Sciatic nerve (tissue), 2 donors: ENCODE results near the gene NMB. TPM values are rescaled to one million over a fixed set of nuclear protein-coding genes. Genes with fewer than 3 reads are reported as not detected.

Experiments used
- ATAC-seq: fragments of 200-7000 bp; cut with Tn5 transposase; one replicate; pipeline ENCODE4 v1.9.1; 2020; ENCODE audit warnings: mild to moderate bottlenecking, moderate library complexity
- DNase-seq: peaks from one replicate; pipeline ENCODE4 v3.0.0-alpha.2; 2020; ENCODE audit warnings: low spot score
- intact Hi-C: fragments of 100-400 bp; cut with DNase I; formaldehyde crosslinking; loops from one replicate; pipeline ENCODE4 v1.14.2; 2022
- total RNA-seq: library from RNA; stranded (reverse); fragmentation: NEBNext Ultra II Directional; extraction: Animal tissue kit (Norgen Biotek cat#: 25700); gene quantifications from one replicate; pipeline ENCODE4 v1.2.1, GENCODE V29; 2021
- donor health status: DM: no; HTN: no; CAD: no.
- donor health status: DM: no; HTN: no; CAD: no.

Gene NMB
- total RNA-seq, 1 donor from 2014 or later = 15.4 TPM

DNA sequence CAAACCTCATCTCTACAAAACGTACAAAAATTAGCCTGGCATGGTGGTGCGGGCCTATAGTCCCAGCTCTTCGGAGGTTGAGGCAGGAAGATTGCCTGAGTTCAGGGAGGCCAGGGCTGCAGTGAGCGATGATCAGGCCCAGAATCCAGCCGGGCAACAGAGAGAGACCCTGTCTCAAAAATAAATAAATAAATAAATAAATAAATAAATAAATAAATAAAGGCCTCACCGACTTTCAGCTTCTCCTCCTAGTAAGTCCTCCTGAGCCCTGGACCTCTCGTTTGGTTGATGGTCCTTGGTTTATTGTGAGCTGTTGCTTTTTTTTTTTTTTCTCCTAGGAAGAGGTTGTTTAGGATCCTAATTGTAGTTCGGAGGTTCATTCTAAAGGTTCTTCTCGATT lies 29.0 kb downstream of the NMB start:
- DNase-seq (no peak), ATAC-seq (no peak)
- intact Hi-C loops = no loop called here

DNA sequence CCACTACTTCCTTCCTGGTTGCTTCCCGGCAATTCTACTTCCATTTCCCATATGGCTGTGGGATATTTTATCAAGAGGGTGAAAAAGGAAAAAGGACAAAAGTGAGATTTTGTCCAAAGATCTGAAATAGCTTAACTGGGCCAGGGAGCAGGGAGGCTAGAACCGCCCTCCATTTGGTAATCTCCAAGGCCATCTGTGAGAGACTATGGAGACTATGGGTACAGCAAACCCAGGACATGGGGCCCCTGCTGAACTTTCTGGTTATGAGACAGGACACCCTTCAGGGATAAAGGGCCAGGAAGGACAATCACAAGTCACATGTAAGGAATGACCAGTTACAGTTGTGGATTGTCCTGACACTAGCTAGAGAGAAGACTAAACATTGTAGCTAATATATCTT lies 32.9 kb downstream of the NMB start:
- ATAC-seq (no peak), DNase-seq (no peak)
- intact Hi-C loops = no loop called here

DNA sequence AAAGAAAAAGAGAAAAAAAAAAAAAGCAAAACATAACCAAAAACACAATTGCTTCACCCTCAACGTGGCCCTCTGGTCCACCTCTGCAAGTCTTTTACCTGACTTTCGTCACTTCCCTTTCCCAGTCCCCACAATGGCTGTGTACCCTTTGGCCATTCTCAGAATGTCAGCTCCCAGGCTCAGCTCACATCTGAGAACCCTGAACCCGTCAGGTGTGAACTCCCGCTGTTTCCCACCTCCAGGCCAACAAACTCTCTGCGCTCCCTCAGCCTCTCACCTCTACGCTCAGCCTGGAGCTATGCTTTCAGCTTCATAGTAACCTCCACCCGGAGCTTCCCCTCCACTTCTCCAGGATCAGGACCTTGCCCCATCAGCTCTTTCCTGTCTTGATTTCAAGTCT lies 33.6 kb downstream of the NMB start:
- ATAC-seq = no peak
- DNase-seq = no peak
- intact Hi-C loops = no loop called here

DNA sequence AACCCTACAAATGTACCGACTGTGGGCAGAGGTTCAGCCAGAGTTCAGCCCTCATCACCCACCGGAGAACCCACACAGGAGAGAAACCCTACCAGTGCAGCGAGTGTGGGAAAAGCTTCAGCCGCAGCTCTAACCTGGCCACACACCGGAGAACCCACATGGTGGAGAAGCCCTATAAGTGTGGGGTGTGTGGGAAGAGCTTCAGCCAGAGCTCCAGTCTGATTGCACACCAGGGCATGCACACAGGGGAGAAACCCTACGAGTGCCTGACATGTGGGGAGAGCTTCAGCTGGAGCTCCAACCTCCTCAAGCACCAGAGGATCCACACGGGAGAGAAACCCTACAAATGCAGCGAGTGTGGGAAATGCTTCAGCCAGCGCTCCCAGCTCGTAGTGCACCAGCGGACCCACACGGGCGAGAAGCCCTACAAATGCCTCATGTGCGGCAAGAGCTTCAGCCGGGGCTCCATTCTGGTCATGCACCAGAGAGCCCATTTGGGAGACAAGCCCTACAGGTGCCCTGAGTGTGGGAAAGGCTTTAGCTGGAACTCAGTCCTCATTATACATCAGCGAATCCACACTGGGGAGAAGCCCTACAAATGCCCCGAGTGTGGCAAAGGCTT lies 36.5 kb downstream of the NMB start:
- intact Hi-C loops = no loop called here
- DNase-seq = no peak
- ATAC-seq = no peak

DNA sequence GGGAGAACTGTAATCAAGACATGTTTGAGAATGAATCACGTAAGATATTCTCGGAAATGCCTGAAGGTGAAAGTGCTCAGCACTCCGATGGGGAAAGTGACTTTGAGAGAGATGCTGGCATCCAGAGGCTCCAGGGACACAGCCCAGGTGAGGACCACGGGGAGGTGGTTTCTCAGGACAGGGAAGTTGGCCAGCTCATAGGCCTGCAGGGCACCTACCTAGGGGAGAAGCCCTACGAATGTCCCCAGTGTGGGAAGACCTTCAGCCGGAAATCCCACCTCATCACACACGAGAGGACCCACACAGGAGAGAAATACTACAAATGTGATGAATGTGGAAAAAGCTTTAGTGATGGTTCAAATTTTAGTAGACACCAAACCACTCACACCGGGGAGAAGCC lies 37.4 kb downstream of the NMB start:
- intact Hi-C loops = no loop called here
- DNase-seq (no peak), ATAC-seq (no peak)

DNA sequence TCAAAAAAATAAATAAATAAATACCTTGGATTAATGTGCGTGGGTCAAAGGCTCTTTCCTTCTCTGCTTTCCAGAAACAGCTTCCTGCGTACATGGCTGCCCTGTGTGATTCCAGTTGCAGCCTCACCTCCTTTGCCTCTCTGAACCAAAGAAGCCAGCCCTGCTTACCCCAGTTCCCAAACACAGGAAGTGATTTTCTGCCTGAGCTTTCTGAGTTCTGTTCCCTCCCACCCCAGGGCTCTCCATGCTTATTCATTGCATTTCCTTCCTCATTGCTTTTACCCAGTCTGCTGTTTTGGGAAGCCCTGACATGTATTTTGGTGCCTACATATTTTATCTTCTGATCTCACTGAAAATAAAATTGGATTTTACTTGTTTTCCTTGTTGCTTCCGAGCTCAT lies 41.8 kb downstream of the NMB start:
- ATAC-seq (peak; percentile 55), DNase-seq (no peak)
- intact Hi-C loops = no loop called here

DNA sequence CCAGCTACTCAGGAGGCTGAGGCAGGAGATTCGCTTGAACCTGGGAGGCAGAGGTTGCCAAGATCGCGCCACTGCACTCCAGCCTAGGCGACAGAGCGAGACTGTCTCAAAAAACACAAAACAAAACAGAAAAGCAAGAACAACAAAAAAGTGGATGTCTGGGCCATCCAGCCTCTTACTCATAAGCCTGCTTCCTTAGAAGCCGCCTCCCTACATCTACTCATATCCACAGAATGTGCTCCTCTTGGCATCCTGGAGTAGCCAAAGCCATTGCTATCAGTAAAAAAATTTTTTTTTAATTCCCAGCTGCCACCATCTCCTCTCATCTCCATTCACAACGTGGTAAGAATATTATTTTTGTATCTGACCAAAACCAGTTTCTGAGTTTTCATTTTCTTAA lies 46.4 kb downstream of the NMB start:
- intact Hi-C loops = no loop called here
- DNase-seq = no peak
- no peak for ATAC-seq

DNA sequence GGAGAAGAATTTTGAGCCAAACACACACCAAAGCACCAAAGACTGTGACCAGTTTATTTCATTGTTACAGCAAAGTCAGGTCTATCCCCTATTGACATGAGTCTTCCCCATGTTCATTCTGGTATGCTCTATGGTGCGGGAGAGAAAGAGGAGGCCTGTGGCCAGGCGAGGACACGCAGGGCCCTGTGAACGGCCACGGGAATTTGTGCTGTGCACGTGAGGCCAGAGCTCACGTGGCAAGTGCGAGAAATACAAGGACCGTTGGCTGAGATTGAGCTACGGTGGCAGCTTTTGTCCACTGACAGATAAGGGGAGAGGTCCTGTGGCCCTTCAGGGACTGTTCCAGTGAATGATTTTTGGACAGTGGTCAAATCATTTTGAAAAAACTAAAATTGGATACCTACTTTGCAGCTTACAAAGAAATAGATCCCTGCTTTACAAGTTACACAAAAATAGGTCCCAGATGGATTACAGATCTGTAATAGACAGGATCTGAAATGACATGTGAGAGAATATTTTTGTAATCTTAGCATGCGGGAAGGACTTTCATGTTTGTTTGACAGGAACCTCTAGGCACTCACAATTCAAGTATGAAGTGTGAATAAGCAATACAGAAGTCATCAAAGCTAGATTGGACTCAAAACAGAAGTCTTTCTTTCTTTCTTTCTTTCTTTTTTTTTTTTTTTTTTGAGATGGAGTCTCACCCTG lies 48.0 kb downstream of the NMB start:
- ATAC-seq (no peak), DNase-seq (no peak)
- intact Hi-C loops = no loop called here

DNA sequence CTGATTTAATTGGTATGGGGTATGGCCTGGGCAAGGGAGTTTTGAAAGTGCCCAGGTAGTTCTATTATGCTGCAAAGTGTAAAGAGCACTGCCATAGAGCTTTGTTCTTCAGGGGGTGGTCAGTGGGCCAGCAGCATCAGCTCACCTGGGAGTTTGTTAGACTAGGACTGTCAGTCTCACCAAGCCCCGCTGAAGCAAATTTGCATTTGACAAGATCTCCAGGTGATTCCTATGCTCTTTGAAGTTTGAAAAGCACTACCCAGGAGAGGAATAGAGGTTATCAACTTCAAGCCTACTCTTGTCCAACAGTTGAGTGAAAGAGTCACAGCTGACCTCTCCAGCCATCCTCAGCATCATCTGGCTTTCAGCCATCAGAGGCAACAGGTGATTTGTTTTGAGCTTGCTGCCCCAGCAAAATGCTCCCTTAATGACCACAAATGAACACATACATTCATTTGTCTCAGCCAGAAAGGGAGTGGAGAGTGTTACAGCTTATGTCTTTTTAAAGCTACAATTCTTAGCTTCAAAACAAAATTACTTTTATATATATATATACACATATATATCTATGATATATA lies 49.2 kb downstream of the NMB start:
- intact Hi-C loops = no loop called here
- DNase-seq (no peak), ATAC-seq (no peak)

DNA sequence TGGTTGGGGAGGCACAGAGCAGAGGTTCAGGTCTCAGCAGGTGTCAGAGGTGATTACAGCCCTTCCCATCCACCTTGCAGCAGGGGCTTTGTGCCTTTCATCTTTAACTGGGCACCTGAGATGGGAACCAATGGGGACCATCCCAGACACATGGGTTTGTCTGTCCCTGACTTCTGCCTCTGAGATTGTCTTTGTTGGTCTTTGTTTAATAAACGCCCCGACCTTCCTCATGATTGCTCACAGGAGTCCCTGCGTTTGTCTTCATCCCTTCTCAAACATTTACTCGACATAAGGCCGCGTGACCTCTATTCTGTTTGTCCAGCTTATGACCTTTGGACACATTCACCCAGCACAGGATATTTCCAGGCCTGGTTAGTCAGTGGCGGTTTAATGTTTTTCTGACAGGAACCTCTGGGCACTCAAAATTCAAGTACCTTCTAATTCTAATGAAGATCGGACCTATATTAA lies 51.3 kb downstream of the NMB start:
- DNase-seq = no peak
- no peak for ATAC-seq

DNA sequence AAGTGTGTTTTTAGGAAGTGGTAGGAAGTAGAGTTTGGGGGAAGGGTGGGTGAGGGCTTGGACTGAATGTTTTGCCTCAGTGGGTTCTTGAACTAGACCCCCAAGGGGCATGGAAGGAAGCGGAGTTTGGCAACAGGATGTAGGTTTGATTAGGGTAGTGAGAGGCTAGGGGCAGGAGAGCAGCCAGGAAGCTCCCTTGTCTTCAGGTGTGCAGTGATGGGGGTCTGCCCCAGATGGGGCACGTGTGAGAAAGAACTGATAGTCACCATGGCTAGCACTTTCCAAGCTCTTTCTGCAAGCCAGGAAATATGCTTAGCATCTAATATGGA lies 52.5 kb downstream of the NMB start:
- DNase-seq (no peak), ATAC-seq (no peak)
- intact Hi-C loops = no loop called here

More for the DNA sequence above, 51.3 kb downstream of the NMB start:
- intact Hi-C loops = no loop called here

Other genes with a start within 250 kb of the NMB start
- 8.5 TPM for gene ZSCAN2, start 57.2 kb downstream of the NMB start, total RNA-seq
- gene WDR73, start 3.9 kb downstream of the NMB start, total RNA-seq = 29.5 TPM
- 119 TPM for gene SEC11A, start 57.9 kb upstream of the NMB start, total RNA-seq
- 34.8 TPM for gene ZNF592, start 90.4 kb upstream of the NMB start, total RNA-seq
- 7.2 TPM for gene ALPK3, start 159.2 kb upstream of the NMB start, total RNA-seq
- 0.45 TPM for gene SLC28A1, start 226.5 kb upstream of the NMB start, total RNA-seq